Panc1 (cell line): ENCODE results near the gene CHRDL1.

Experiments used
- POLR2AphosphoS5 ChIP-seq: IDR thresholded peaks from 2 replicates; pipeline ENCODE4 v1.6.1; 2012; ENCODE audit warnings: mild to moderate bottlenecking, low read depth, low read length, moderate library complexity
- SIN3A ChIP-seq: IDR thresholded peaks from 2 replicates; pipeline ENCODE4 v1.6.1; 2012; ENCODE audit warnings: low read depth, mild to moderate bottlenecking, low read length, moderate library complexity, borderline replicate concordance; ENCODE audit not compliant: insufficient read depth
- TF ChIP-seq, protein P1 (sequence below): fragments of 450-650 bp; IDR thresholded peaks from 2 replicates; pipeline ENCODE4 v1.5.1; 2017; ENCODE audit warnings: mild to moderate bottlenecking
- TF ChIP-seq, protein P2 (sequence below), 2 experiments: IDR thresholded peaks; 2 replicates each; pipeline ENCODE4 v1.6.1; 2011 to 2012; ENCODE audit warnings: low read depth in 2 of 2, control low read depth in 1 of 2, low read length in 1 of 2, mild to moderate bottlenecking in 1 of 2, moderate library complexity in 1 of 2; ENCODE audit not compliant: insufficient read depth in 1 of 2

DNA sequence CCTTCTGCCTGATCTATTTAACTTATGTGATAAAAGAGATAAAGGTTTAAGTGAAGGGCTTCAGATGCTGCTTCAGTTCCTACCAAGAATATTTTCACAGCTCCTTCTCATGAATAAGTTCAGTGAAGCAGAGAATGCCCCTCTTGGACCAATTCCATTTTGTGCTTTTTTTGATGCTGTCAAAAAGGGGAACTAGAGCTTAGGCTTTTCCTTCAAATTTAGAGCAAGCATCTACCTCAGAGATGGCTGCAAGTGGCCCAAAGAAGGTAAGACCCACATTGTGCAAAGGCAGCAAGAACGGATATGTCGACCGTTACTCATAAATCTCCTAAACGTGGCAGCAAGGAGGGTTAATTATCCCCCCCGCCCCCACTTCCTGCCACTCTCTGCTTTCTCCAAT is 4.5 kb downstream of the CHRDL1 start:
- TF ChIP-seq, protein P1, sequence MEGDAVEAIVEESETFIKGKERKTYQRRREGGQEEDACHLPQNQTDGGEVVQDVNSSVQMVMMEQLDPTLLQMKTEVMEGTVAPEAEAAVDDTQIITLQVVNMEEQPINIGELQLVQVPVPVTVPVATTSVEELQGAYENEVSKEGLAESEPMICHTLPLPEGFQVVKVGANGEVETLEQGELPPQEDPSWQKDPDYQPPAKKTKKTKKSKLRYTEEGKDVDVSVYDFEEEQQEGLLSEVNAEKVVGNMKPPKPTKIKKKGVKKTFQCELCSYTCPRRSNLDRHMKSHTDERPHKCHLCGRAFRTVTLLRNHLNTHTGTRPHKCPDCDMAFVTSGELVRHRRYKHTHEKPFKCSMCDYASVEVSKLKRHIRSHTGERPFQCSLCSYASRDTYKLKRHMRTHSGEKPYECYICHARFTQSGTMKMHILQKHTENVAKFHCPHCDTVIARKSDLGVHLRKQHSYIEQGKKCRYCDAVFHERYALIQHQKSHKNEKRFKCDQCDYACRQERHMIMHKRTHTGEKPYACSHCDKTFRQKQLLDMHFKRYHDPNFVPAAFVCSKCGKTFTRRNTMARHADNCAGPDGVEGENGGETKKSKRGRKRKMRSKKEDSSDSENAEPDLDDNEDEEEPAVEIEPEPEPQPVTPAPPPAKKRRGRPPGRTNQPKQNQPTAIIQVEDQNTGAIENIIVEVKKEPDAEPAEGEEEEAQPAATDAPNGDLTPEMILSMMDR, result no peak
- TF ChIP-seq, protein P2, sequence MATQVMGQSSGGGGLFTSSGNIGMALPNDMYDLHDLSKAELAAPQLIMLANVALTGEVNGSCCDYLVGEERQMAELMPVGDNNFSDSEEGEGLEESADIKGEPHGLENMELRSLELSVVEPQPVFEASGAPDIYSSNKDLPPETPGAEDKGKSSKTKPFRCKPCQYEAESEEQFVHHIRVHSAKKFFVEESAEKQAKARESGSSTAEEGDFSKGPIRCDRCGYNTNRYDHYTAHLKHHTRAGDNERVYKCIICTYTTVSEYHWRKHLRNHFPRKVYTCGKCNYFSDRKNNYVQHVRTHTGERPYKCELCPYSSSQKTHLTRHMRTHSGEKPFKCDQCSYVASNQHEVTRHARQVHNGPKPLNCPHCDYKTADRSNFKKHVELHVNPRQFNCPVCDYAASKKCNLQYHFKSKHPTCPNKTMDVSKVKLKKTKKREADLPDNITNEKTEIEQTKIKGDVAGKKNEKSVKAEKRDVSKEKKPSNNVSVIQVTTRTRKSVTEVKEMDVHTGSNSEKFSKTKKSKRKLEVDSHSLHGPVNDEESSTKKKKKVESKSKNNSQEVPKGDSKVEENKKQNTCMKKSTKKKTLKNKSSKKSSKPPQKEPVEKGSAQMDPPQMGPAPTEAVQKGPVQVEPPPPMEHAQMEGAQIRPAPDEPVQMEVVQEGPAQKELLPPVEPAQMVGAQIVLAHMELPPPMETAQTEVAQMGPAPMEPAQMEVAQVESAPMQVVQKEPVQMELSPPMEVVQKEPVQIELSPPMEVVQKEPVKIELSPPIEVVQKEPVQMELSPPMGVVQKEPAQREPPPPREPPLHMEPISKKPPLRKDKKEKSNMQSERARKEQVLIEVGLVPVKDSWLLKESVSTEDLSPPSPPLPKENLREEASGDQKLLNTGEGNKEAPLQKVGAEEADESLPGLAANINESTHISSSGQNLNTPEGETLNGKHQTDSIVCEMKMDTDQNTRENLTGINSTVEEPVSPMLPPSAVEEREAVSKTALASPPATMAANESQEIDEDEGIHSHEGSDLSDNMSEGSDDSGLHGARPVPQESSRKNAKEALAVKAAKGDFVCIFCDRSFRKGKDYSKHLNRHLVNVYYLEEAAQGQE (IDR thresholded peaks at IDR 0.05; ENCODE audit: insufficient read depth in 1 of 2, low read depth in 2 of 2, low read length in 1 of 2), result no peak
- TF ChIP-seq POLR2AphosphoS5 (no peak), SIN3A (no peak)
